ENCODE measurements around the gene RIT1. TPM values are rescaled to one million over a fixed set of nuclear protein-coding genes. Genes with fewer than 3 reads are reported as not detected.

The RIT1 gene
- total RNA-seq, 1 experiment from 2014 or later = 27.2 TPM

DNA sequence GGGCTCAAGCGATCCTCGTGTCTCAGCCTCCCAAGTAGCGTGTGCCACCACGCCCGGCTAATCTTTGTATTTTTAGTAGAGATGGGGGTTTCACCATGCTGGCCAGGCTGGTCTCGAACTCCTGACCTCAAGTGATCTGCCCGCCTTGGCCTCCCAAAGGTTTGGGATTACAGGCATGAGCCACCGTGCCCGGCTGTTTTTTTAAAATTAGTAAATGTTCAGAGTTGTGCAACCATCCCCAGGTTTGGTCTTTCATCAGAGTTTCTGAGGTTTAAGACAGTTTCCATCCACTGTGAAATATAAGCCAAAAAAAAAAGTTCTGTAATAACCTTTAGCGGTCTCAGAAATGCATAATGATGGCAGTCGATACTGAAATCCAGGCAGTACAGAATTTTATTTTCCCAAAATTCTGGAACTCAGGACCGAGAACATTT is 52.3 kb downstream of the RIT1 start:
- POLR2A ChIA-PET = interaction anchor here (0.8 kb wide), 1 partner anchor 10 kb away, joined by 3 read pairs; no protein-coding TSS in a partner anchor
- ATAC-seq = no peak
- CTCF ChIA-PET = interaction anchor here (1.0 to 1.4 kb wide), 4 partner anchors 24 to 131 kb away, joined by 3 to 6 read pairs (median 4); partner anchors contain the start of genes ARHGEF2 and KHDC4

DNA sequence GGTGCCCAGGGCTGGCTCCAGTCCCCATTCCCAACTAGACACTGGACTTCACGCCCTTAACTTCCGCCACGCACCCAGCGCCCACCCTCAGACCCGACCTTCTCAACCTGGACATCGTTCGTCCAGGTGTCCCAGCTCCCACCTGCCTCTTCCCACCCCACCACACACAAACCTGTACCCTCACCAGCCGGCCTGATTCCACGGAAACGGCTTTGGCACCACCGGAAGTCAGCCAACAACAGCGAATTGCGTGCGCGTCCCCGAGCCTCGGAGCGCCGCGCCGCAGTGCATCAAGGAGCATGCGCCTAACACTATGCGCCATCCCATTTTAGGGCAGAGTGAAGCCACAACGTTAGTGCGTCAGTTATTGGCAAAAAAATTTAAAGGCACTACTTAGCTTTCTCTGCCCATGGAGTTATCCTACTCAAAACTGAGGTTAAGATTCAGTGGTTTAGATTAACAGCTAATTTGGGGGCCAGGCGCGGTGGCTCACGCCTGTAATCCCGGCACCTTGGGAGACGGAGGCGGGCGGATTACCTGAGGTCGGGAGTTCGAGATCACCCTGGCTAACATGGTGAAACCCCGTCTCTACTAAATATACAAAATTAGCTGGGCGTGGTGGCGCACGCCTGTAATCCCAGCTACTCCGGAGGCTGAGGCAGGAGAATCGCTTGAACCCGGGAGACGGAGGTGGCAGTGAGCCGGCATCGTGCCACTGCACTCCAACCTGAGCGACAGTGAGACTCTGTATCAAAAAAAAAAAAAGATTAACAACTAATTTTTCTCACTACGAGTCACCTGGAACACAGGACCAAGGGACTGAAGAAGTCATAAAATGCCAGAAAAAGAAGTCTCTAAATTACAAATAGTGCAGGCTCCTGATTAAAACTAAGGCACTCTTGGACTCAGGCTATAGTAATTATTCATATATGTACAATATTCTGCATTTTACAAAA is 53.9 kb downstream of the RIT1 start, which contains the start of gene GON4L:
GON4L (minus strand) TSS at position 240 of the 956 bp plus-strand sequence. CDS start 3,434 bp downstream, outside the sequence.
- CTCF ChIA-PET = interaction anchor here (1.2 kb wide), 1 partner anchor 132 kb away, joined by 4 read pairs; no protein-coding TSS in a partner anchor
- Mint-ChIP-seq H3K9me3 (no peaks in the 10 kb centered on the region), H3K36me3 (peaks cover 26% of the 10 kb centered on the region), H3K4me3 (peak within 1 kb of the TSS; percentile 99), H3K4me1 (peaks cover 20% of the 10 kb centered on the region), H3K27ac (peak within 1 kb of the TSS; percentile 99), H3K27me3 (ENCODE audit: low read depth) (no peaks in the 10 kb centered on the region; the same call in 1 of the 2 replicates)
- DNase-seq (ENCODE audit: low spot score) = peak; percentile 78
- peak; percentile 68 for ATAC-seq
- POLR2A ChIA-PET = interaction anchor here (0.6 kb wide), 1 partner anchor 12 kb away, joined by 10 read pairs; no protein-coding TSS in a partner anchor
- TF ChIP-seq TEAD4 (CRISPR knock-in tag; IDR thresholded peaks at IDR 0.05) (no peak), ETV6 (CRISPR knock-in tag; IDR thresholded peaks at IDR 0.05) (peak; percentile 77), JAZF1 (CRISPR knock-in tag; IDR thresholded peaks at IDR 0.05) (no peak), FOXP1 (CRISPR knock-in tag; IDR thresholded peaks at IDR 0.05; ENCODE audit: borderline replicate concordance) (peak; percentile 58; the same call in 1 of the 2 replicates), ZNF396 (CRISPR knock-in tag; IDR thresholded peaks at IDR 0.05; ENCODE audit: borderline replicate concordance) (no peak), SP1 (CRISPR knock-in tag; conservative IDR thresholded peaks at IDR 0.05) (peak; percentile 94), MXD4 (CRISPR knock-in tag; IDR thresholded peaks at IDR 0.05; ENCODE audit: borderline replicate concordance) (no peak), MYBL2 (CRISPR knock-in tag; IDR thresholded peaks at IDR 0.05) (peak; percentile 26; the same call in 1 of the 2 replicates), SMAD3 (CRISPR knock-in tag; IDR thresholded peaks at IDR 0.05; ENCODE audit: borderline replicate concordance) (no peak), FOXJ3 (CRISPR knock-in tag; IDR thresholded peaks at IDR 0.05; ENCODE audit: borderline replicate concordance) (no peak), FOXK1 (CRISPR knock-in tag; IDR thresholded peaks at IDR 0.05) (peak; percentile 91)
- TF ChIP-seq, protein P1, sequence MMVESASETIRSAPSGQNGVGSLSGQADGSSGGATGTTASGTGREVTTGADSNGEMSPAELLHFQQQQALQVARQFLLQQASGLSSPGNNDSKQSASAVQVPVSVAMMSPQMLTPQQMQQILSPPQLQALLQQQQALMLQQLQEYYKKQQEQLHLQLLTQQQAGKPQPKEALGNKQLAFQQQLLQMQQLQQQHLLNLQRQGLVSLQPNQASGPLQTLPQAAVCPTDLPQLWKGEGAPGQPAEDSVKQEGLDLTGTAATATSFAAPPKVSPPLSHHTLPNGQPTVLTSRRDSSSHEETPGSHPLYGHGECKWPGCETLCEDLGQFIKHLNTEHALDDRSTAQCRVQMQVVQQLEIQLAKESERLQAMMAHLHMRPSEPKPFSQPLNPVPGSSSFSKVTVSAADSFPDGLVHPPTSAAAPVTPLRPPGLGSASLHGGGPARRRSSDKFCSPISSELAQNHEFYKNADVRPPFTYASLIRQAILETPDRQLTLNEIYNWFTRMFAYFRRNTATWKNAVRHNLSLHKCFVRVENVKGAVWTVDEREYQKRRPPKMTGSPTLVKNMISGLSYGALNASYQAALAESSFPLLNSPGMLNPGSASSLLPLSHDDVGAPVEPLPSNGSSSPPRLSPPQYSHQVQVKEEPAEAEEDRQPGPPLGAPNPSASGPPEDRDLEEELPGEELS (CRISPR knock-in tag; IDR thresholded peaks at IDR 0.05) = peak; percentile 79
- TF ChIP-seq, protein P2, sequence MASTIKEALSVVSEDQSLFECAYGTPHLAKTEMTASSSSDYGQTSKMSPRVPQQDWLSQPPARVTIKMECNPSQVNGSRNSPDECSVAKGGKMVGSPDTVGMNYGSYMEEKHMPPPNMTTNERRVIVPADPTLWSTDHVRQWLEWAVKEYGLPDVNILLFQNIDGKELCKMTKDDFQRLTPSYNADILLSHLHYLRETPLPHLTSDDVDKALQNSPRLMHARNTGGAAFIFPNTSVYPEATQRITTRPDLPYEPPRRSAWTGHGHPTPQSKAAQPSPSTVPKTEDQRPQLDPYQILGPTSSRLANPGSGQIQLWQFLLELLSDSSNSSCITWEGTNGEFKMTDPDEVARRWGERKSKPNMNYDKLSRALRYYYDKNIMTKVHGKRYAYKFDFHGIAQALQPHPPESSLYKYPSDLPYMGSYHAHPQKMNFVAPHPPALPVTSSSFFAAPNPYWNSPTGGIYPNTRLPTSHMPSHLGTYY (CRISPR knock-in tag; IDR thresholded peaks at IDR 0.05) = no peak
- TF ChIP-seq, protein P3, sequence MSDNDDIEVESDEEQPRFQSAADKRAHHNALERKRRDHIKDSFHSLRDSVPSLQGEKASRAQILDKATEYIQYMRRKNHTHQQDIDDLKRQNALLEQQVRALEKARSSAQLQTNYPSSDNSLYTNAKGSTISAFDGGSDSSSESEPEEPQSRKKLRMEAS (CRISPR knock-in tag; IDR thresholded peaks at IDR 0.05) = peak; percentile 72; the same call in 1 of the 2 replicates
- TF ChIP-seq, protein P4, sequence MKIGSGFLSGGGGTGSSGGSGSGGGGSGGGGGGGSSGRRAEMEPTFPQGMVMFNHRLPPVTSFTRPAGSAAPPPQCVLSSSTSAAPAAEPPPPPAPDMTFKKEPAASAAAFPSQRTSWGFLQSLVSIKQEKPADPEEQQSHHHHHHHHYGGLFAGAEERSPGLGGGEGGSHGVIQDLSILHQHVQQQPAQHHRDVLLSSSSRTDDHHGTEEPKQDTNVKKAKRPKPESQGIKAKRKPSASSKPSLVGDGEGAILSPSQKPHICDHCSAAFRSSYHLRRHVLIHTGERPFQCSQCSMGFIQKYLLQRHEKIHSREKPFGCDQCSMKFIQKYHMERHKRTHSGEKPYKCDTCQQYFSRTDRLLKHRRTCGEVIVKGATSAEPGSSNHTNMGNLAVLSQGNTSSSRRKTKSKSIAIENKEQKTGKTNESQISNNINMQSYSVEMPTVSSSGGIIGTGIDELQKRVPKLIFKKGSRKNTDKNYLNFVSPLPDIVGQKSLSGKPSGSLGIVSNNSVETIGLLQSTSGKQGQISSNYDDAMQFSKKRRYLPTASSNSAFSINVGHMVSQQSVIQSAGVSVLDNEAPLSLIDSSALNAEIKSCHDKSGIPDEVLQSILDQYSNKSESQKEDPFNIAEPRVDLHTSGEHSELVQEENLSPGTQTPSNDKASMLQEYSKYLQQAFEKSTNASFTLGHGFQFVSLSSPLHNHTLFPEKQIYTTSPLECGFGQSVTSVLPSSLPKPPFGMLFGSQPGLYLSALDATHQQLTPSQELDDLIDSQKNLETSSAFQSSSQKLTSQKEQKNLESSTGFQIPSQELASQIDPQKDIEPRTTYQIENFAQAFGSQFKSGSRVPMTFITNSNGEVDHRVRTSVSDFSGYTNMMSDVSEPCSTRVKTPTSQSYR (CRISPR knock-in tag; IDR thresholded peaks at IDR 0.05) = no peak
- TF ChIP-seq, protein P5, sequence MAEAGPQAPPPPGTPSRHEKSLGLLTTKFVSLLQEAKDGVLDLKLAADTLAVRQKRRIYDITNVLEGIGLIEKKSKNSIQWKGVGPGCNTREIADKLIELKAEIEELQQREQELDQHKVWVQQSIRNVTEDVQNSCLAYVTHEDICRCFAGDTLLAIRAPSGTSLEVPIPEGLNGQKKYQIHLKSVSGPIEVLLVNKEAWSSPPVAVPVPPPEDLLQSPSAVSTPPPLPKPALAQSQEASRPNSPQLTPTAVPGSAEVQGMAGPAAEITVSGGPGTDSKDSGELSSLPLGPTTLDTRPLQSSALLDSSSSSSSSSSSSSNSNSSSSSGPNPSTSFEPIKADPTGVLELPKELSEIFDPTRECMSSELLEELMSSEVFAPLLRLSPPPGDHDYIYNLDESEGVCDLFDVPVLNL (CRISPR knock-in tag; IDR thresholded peaks at IDR 0.05; ENCODE audit: borderline replicate concordance, low read depth) = no peak
- TF ChIP-seq, protein P6, sequence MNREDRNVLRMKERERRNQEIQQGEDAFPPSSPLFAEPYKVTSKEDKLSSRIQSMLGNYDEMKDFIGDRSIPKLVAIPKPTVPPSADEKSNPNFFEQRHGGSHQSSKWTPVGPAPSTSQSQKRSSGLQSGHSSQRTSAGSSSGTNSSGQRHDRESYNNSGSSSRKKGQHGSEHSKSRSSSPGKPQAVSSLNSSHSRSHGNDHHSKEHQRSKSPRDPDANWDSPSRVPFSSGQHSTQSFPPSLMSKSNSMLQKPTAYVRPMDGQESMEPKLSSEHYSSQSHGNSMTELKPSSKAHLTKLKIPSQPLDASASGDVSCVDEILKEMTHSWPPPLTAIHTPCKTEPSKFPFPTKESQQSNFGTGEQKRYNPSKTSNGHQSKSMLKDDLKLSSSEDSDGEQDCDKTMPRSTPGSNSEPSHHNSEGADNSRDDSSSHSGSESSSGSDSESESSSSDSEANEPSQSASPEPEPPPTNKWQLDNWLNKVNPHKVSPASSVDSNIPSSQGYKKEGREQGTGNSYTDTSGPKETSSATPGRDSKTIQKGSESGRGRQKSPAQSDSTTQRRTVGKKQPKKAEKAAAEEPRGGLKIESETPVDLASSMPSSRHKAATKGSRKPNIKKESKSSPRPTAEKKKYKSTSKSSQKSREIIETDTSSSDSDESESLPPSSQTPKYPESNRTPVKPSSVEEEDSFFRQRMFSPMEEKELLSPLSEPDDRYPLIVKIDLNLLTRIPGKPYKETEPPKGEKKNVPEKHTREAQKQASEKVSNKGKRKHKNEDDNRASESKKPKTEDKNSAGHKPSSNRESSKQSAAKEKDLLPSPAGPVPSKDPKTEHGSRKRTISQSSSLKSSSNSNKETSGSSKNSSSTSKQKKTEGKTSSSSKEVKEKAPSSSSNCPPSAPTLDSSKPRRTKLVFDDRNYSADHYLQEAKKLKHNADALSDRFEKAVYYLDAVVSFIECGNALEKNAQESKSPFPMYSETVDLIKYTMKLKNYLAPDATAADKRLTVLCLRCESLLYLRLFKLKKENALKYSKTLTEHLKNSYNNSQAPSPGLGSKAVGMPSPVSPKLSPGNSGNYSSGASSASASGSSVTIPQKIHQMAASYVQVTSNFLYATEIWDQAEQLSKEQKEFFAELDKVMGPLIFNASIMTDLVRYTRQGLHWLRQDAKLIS (CRISPR knock-in tag; IDR thresholded peaks at IDR 0.05; ENCODE audit: borderline replicate concordance) = no peak

More for the DNA sequence above, 52.3 kb downstream of the RIT1 start:
- TF ChIP-seq, protein P7, sequence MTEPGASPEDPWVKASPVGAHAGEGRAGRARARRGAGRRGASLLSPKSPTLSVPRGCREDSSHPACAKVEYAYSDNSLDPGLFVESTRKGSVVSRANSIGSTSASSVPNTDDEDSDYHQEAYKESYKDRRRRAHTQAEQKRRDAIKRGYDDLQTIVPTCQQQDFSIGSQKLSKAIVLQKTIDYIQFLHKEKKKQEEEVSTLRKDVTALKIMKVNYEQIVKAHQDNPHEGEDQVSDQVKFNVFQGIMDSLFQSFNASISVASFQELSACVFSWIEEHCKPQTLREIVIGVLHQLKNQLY (CRISPR knock-in tag; IDR thresholded peaks at IDR 0.05) = no peak
- no peak for TF ChIP-seq ZNF121 (CRISPR knock-in tag; IDR thresholded peaks at IDR 0.05)
- 0 out of 2 replicates have a peak, but pooled peaks have one; percentile 8 for TF ChIP-seq GABPB1 (CRISPR knock-in tag; IDR thresholded peaks at IDR 0.05)
- TF ChIP-seq ETV6 (CRISPR knock-in tag; IDR thresholded peaks at IDR 0.05) = no peak
- no peak for TF ChIP-seq NFATC4 (CRISPR knock-in tag; IDR thresholded peaks at IDR 0.05)
- Mint-ChIP-seq H3K4me1 (peaks cover 20% of the 10 kb centered on the region), H3K27ac (peak overlapping the region; percentile 91), H3K36me3 (peaks cover 10% of the 10 kb centered on the region), H3K27me3 (ENCODE audit: low read depth) (no peaks in the 10 kb centered on the region; the same call in 1 of the 2 replicates), H3K4me3 (peak overlapping the region; percentile 68), H3K9me3 (no peaks in the 10 kb centered on the region)
- DNase-seq (ENCODE audit: low spot score) = no peak

All from WTC11 (cell line).